GM10266 (cell line): ENCODE data around the gene GLYATL1B.
"Not testable (repeated sequence)": the region's sequence is repeated elsewhere in the genome, so short reads cannot be mapped to it uniquely, and the experiment has no call there.

Source experiments
- DNase-seq: peaks from one replicate; pipeline ENCODE4 v3.0.0; 2012; ENCODE audit errors: extremely low spot score
- CTCF ChIP-seq: IDR thresholded peaks from 2 replicates; pipeline ENCODE4 v1.5.1; 2012; ENCODE audit warnings: mild to moderate bottlenecking, low read depth; ENCODE audit not compliant: control insufficient read depth, insufficient read depth; ENCODE audit errors: missing control alignments

GLYATL1B gene

GRCh38 chr11:59117774-59118173 lies 31.7 kb downstream of the GLYATL1B start:
- TF ChIP-seq CTCF: no peak
- DNase-seq: no peak

- no peak for DNase-seq
- TF ChIP-seq CTCF: no peak
Observed at GRCh38 chr11:59119826-59120225, 33.7 kb downstream of the GLYATL1B start.

- TF ChIP-seq CTCF: peak; percentile 99
- peak; percentile 78 for DNase-seq
Observed at GRCh38 chr11:59135648-59136461, 49.7 kb downstream of the GLYATL1B start.

- DNase-seq: not testable (repeated sequence)
Observed at GRCh38 chr11:59136551-59136950, 50.4 kb downstream of the GLYATL1B start.

GRCh38 chr11:59137190-59137589 lies 51.1 kb downstream of the GLYATL1B start:
- no peak for DNase-seq
- TF ChIP-seq CTCF: no peak

- no peak for DNase-seq
- no peak for TF ChIP-seq CTCF
Observed at GRCh38 chr11:59138643-59139042, 52.5 kb downstream of the GLYATL1B start.

- TF ChIP-seq CTCF: no peak
- DNase-seq: no peak
Observed at GRCh38 chr11:59141191-59141590, 55.1 kb downstream of the GLYATL1B start.

GRCh38 chr11:59141673-59142460 lies 55.8 kb downstream of the GLYATL1B start:
- no peak for TF ChIP-seq CTCF
- no peak for DNase-seq
